ENCODE results near the gene KCNAB1. TPM values are rescaled to one million over a fixed set of nuclear protein-coding genes. Genes with fewer than 3 reads are reported as not detected.
"Not testable (repeated sequence)": the region's sequence is repeated elsewhere in the genome, so short reads cannot be mapped to it uniquely, and the experiment has no call there.

The KCNAB1 gene
- total RNA-seq, 1 donor from 2014 or later: 16.5 TPM

- no peak overlapping the region for H3K27ac Mint-ChIP-seq (ENCODE audit: unreplicated experiment)
Observed at GRCh38 chr3:156094391-156094790, 26.0 kb upstream of the KCNAB1 start.

DNA sequence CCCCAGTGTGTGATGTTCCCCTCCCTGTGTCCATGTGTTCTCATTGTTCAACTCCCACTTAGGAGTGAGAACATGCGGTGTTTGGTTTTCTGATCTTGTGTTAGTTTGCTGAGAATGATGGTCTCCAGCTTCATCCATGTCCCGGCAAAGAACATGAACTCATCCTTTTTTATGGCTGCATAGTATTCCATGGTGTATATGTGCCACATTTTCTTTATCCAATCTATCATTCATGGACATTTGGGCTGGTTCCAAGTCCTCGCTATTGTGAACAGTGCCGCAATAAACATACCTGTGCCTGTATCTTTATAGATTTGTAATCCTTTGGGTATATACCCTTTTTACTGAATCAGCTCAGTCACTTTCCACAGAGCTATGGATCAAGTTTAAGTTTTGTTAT, 24.7 kb upstream of the KCNAB1 start:
- H3K27ac Mint-ChIP-seq (ENCODE audit: unreplicated experiment); H3K27me3 Mint-ChIP-seq (ENCODE audit: unreplicated experiment); H3K9me3 Mint-ChIP-seq (ENCODE audit: unreplicated experiment); H3K4me1 Mint-ChIP-seq (ENCODE audit: low read depth, unreplicated experiment); DNase-seq; H3K4me3 Mint-ChIP-seq (ENCODE audit: unreplicated experiment); H3K36me3 Mint-ChIP-seq (ENCODE audit: unreplicated experiment): not testable (repeated sequence)

More at GRCh38 chr3:156094391-156094790, 26.0 kb upstream of the KCNAB1 start:
- Mint-ChIP-seq H3K4me1 (ENCODE audit: low read depth, unreplicated experiment) (no peaks in the 10 kb centered on the region), H3K27me3 (ENCODE audit: unreplicated experiment) (no peaks in the 10 kb centered on the region), H3K36me3 (ENCODE audit: unreplicated experiment) (no peaks in the 10 kb centered on the region), H3K9me3 (ENCODE audit: unreplicated experiment) (peaks cover 2% of the 10 kb centered on the region), H3K4me3 (ENCODE audit: unreplicated experiment) (no peak overlapping the region)
- TF ChIP-seq, protein P1, sequence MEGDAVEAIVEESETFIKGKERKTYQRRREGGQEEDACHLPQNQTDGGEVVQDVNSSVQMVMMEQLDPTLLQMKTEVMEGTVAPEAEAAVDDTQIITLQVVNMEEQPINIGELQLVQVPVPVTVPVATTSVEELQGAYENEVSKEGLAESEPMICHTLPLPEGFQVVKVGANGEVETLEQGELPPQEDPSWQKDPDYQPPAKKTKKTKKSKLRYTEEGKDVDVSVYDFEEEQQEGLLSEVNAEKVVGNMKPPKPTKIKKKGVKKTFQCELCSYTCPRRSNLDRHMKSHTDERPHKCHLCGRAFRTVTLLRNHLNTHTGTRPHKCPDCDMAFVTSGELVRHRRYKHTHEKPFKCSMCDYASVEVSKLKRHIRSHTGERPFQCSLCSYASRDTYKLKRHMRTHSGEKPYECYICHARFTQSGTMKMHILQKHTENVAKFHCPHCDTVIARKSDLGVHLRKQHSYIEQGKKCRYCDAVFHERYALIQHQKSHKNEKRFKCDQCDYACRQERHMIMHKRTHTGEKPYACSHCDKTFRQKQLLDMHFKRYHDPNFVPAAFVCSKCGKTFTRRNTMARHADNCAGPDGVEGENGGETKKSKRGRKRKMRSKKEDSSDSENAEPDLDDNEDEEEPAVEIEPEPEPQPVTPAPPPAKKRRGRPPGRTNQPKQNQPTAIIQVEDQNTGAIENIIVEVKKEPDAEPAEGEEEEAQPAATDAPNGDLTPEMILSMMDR (IDR thresholded peaks at IDR 0.05; ENCODE audit: partially characterized antibody, unreplicated experiment): no peak
- no peak for DNase-seq

GRCh38 chr3:156098437-156099035, 21.8 kb upstream of the KCNAB1 start:
- peaks cover 2% of the 10 kb centered on the region for H3K9me3 Mint-ChIP-seq (ENCODE audit: unreplicated experiment)
- TF ChIP-seq, protein P1 (IDR thresholded peaks at IDR 0.05; ENCODE audit: partially characterized antibody, unreplicated experiment): no peak

GRCh38 chr3:156099348-156099747, 21.0 kb upstream of the KCNAB1 start:
- not testable (repeated sequence) for DNase-seq; H3K4me1 Mint-ChIP-seq (ENCODE audit: low read depth, unreplicated experiment); H3K4me3 Mint-ChIP-seq (ENCODE audit: unreplicated experiment); H3K9me3 Mint-ChIP-seq (ENCODE audit: unreplicated experiment); H3K36me3 Mint-ChIP-seq (ENCODE audit: unreplicated experiment); H3K27me3 Mint-ChIP-seq (ENCODE audit: unreplicated experiment); H3K27ac Mint-ChIP-seq (ENCODE audit: unreplicated experiment)

More at GRCh38 chr3:156098437-156099035, 21.8 kb upstream of the KCNAB1 start:
- Mint-ChIP-seq H3K4me3 (ENCODE audit: unreplicated experiment) (no peak overlapping the region), H3K4me1 (ENCODE audit: low read depth, unreplicated experiment) (no peaks in the 10 kb centered on the region), H3K27me3 (ENCODE audit: unreplicated experiment) (peaks cover 1% of the 10 kb centered on the region), H3K36me3 (ENCODE audit: unreplicated experiment) (peaks cover 4% of the 10 kb centered on the region), H3K27ac (ENCODE audit: unreplicated experiment) (no peak overlapping the region)
- no peak for DNase-seq

DNA sequence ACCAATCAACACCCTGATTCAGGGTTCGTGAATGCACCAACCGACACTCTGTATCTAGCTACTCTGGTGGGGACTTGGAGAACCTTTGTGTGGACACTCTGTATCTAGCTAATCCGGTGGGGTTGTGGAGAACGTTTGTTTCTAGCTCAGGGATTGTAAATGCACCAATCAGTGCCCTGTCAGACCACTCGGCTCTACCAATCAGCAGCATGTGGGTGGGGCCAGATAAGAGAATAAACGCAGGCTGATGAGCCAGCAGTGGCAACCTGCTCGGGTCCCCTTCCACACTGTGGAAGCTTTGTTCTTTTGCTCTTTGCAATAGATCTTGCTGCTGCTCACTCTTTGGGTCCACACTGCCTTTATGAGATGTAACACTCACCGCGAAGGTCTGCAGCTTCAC, 20.4 kb upstream of the KCNAB1 start:
- not testable (repeated sequence) for H3K36me3 Mint-ChIP-seq (ENCODE audit: unreplicated experiment); H3K4me1 Mint-ChIP-seq (ENCODE audit: low read depth, unreplicated experiment); H3K9me3 Mint-ChIP-seq (ENCODE audit: unreplicated experiment); DNase-seq; H3K4me3 Mint-ChIP-seq (ENCODE audit: unreplicated experiment); H3K27ac Mint-ChIP-seq (ENCODE audit: unreplicated experiment); H3K27me3 Mint-ChIP-seq (ENCODE audit: unreplicated experiment)

- TF ChIP-seq, protein P1 (IDR thresholded peaks at IDR 0.05; ENCODE audit: partially characterized antibody, unreplicated experiment): no peak
- H3K27me3 Mint-ChIP-seq (ENCODE audit: unreplicated experiment): peaks cover 1% of the 10 kb centered on the region
- H3K4me1 Mint-ChIP-seq (ENCODE audit: low read depth, unreplicated experiment): no peaks in the 10 kb centered on the region
- H3K36me3 Mint-ChIP-seq (ENCODE audit: unreplicated experiment): peaks cover 4% of the 10 kb centered on the region
- H3K4me3 Mint-ChIP-seq (ENCODE audit: unreplicated experiment): no peak overlapping the region
- DNase-seq: no peak
- no peak overlapping the region for H3K27ac Mint-ChIP-seq (ENCODE audit: unreplicated experiment)
- H3K9me3 Mint-ChIP-seq (ENCODE audit: unreplicated experiment): peaks cover 2% of the 10 kb centered on the region
Observed at GRCh38 chr3:156102267-156102931, 18.0 kb upstream of the KCNAB1 start.
